Neutrophil (primary cell): Measurements from ENCODE around the gene EFNB1.

Experiments used
- H3K27ac ChIP-seq: fragments of 200-600 bp; sonication (generic); 2 replicates; pipeline ENCODE4 v1.5.1; 2016; ENCODE audit warnings: mild to moderate bottlenecking, moderate library complexity
- H3K27me3 ChIP-seq: fragments of 200-600 bp; sonication (generic); 2 replicates; pipeline ENCODE4 v1.6.0; 2016; ENCODE audit warnings: mild to moderate bottlenecking
- H3K36me3 ChIP-seq: fragments of 200-600 bp; sonication (generic); 2 replicates; pipeline ENCODE4 v1.5.1; 2017
- H3K4me1 ChIP-seq, 2 experiments: fragments of 200-600 bp in 1 of 2; sonication (generic) in 1 of 2; 1 replicate in 1 of 2; 2 replicates in 1 of 2; pipeline versions ENCODE4 v1.5.1 to v1.6.1; 2013 to 2016; ENCODE audit warnings: low read depth in 1 of 2, low read length in 1 of 2, mild to moderate bottlenecking in 1 of 2, moderate library complexity in 1 of 2; ENCODE audit not compliant: control insufficient read depth in 1 of 2, insufficient read depth in 1 of 2
- H3K4me3 ChIP-seq, 2 experiments: fragments of 200-600 bp in 1 of 2; sonication (generic) in 1 of 2; 1 replicate in 1 of 2; 2 replicates in 1 of 2; pipeline ENCODE4 v1.5.1; 2013 to 2016; ENCODE audit warnings: low read depth in 1 of 2, low read length in 1 of 2, mild to moderate bottlenecking in 1 of 2, moderate library complexity in 1 of 2
- H3K9me3 ChIP-seq: fragments of 200-600 bp; sonication (generic); 2 replicates; pipeline ENCODE4 v1.5.1; 2016
- TF ChIP-seq, protein P1 (sequence below): fragments of 200-600 bp; sonication (generic); IDR thresholded peaks from 2 replicates; pipeline ENCODE4 v1.5.1; 2016; ENCODE audit warnings: antibody characterized with exemption

EFNB1 gene

DNA sequence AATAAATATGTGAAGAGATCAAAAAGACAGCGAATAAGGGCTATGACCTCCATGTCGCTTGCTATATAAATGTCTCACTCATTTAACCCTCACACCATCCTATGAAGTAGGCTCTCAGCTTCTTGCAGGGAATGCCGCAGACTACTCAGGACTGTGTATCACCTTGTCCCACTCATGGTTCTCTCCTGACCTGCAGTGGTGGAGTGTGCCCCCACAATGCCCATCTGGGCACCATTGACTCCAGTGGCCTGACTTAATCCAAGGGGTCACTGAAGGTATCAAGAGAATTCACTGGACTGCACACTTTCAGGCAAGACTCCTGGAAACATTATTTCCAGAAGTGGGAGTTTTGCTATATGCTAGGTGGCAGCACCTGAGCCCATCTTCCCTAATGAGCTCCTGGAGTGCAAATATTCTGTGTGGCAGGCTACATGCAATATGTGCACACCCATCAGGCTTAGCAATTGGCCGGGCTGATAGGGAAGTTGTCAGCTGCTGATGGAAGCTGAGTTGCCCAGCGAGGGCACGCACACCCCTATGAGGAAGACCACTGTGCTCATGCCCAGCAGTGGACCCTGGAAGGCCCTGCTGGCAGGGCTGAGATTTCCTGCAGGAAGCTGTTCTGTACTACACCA lies 8.2 kb upstream of the EFNB1 start:
- H3K4me3 ChIP-seq: no peak overlapping the region
- H3K9me3 ChIP-seq: no peaks in the 10 kb centered on the region
- no peaks in the 10 kb centered on the region for H3K27me3 ChIP-seq
- TF ChIP-seq, protein P1, sequence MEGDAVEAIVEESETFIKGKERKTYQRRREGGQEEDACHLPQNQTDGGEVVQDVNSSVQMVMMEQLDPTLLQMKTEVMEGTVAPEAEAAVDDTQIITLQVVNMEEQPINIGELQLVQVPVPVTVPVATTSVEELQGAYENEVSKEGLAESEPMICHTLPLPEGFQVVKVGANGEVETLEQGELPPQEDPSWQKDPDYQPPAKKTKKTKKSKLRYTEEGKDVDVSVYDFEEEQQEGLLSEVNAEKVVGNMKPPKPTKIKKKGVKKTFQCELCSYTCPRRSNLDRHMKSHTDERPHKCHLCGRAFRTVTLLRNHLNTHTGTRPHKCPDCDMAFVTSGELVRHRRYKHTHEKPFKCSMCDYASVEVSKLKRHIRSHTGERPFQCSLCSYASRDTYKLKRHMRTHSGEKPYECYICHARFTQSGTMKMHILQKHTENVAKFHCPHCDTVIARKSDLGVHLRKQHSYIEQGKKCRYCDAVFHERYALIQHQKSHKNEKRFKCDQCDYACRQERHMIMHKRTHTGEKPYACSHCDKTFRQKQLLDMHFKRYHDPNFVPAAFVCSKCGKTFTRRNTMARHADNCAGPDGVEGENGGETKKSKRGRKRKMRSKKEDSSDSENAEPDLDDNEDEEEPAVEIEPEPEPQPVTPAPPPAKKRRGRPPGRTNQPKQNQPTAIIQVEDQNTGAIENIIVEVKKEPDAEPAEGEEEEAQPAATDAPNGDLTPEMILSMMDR: no peak
- H3K4me1 ChIP-seq: no peaks in the 10 kb centered on the region
- H3K27ac ChIP-seq: no peak overlapping the region
- no peaks in the 10 kb centered on the region for H3K36me3 ChIP-seq

GRCh38 chrX:68821616-68822015 lies 7.2 kb upstream of the EFNB1 start:
- TF ChIP-seq, protein P1: no peak
- H3K4me1 ChIP-seq: no peaks in the 10 kb centered on the region
- no peaks in the 10 kb centered on the region for H3K36me3 ChIP-seq
- no peaks in the 10 kb centered on the region for H3K27me3 ChIP-seq
- no peak overlapping the region for H3K4me3 ChIP-seq
- H3K27ac ChIP-seq: no peak overlapping the region
- H3K9me3 ChIP-seq: no peaks in the 10 kb centered on the region

GRCh38 chrX:68822641-68823410 lies 6.0 kb upstream of the EFNB1 start:
- Histone ChIP-seq H3K27me3 (no peaks in the 10 kb centered on the region), H3K4me1 (peaks cover 0 to 1% of the 10 kb centered on the region in 2 experiments), H3K9me3 (no peaks in the 10 kb centered on the region), H3K27ac (no peak overlapping the region), H3K4me3 (no peak overlapping the region), H3K36me3 (no peaks in the 10 kb centered on the region)
- TF ChIP-seq, protein P1: no peak

DNA sequence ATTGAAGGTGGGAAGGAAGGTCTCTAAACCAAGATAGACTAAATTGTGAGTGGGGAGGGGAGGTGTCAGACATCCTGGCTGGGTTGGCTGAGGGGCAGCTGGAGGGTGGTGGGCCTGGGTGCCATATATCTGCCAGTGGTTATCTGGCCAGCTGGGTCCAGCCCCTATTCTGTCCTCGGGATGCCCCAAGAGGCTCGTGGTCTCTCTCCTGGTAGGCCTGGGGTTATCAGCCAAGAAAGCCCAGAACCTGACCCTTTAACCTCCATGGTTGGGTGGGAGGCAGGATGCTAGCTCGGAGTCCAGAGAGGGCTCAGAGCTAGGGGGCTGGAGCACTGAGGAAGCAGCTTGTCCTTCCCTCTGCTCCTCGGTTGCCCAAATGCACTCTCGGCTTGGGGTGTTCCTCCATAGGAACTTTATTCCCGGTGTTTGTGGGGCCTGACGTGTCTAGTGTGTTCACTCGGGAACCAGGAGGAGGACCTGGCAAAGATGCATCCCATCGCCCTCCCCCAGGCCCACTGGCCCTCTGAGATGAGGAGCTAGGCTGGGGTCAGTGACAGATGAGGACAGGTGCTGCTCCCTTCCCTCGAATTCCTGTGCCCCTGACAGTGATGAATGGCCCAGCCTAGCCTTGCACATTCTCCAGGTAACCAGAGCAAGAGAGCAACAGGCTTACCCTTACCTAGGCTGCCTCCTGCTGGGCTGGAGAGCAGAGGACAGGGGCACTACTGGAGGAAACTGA lies 5.2 kb upstream of the EFNB1 start:
- Histone ChIP-seq H3K36me3 (no peaks in the 10 kb centered on the region), H3K4me3 (no peak overlapping the region), H3K27me3 (no peaks in the 10 kb centered on the region), H3K4me1 (peaks cover 0 to 9% of the 10 kb centered on the region in 2 experiments), H3K9me3 (no peaks in the 10 kb centered on the region), H3K27ac (no peak overlapping the region)
- TF ChIP-seq, protein P1: no peak

- TF ChIP-seq, protein P1: no peak
- peaks cover 2% of the 10 kb centered on the region for H3K27me3 ChIP-seq
- no peaks in the 10 kb centered on the region for H3K9me3 ChIP-seq
- no peak overlapping the region for H3K4me3 ChIP-seq
- H3K36me3 ChIP-seq: no peaks in the 10 kb centered on the region
- H3K27ac ChIP-seq: no peak overlapping the region
- H3K4me1 ChIP-seq: peaks cover 0 to 10% of the 10 kb centered on the region in 2 experiments
Measured at GRCh38 chrX:68824152-68824433, 4.7 kb upstream of the EFNB1 start.
